ENCODE data around the gene LDB3.
A peak's percentile ranks its signal among the peaks of the same experiment; 100 is the strongest.
"Not testable (repeated sequence)": the region's sequence is repeated elsewhere in the genome, so short reads cannot be mapped to it uniquely, and the experiment has no call there.

LDB3 gene

DNA sequence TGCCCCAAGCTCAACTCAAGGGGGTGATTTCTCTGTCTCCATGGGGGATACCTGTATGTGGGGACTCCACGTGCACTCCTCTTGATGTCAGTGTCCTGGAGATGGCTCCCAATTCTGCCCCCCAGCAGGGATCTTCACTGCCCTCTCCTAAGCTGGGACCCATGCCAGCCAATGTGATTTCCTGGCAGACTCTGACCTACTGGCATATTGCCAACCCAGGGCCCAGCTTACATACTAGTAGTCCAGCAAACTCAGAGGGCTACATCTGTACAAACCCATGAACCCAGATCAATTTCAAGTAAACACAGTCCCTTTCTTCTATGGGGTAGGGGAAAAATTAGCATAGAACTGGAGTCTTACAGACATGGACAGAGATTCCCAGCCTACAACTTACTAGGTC lies 61.9 kb downstream of the LDB3 start:
- no peak for DNase-seq (ENCODE audit: low read depth, low spot score)

GRCh38 chr10:86732771-86733170 lies 64.5 kb downstream of the LDB3 start:
- DNase-seq (ENCODE audit: low read depth, low spot score), result no peak

DNA sequence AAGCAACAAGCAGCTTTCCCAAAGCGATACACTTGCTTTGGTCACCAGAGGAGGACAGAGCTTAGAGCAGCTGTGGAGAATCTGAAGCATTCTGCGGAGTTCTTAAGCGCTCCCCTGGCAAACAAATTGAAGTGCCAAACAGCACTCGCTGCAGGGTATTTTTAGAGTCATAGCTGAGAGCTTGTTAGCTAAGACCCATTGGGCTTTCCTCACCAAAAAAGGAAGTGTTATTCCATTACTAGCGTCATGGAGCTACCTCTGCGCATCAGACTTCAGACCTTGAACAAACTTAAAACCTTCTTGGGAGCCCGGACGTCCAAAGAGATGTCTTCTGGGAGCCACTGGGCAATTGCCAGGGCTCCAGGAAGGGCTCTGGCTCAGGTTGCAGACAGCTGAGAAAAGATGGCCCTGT lies 65.0 kb downstream of the LDB3 start:
- DNase-seq (ENCODE audit: low read depth, low spot score), result no peak

DNA sequence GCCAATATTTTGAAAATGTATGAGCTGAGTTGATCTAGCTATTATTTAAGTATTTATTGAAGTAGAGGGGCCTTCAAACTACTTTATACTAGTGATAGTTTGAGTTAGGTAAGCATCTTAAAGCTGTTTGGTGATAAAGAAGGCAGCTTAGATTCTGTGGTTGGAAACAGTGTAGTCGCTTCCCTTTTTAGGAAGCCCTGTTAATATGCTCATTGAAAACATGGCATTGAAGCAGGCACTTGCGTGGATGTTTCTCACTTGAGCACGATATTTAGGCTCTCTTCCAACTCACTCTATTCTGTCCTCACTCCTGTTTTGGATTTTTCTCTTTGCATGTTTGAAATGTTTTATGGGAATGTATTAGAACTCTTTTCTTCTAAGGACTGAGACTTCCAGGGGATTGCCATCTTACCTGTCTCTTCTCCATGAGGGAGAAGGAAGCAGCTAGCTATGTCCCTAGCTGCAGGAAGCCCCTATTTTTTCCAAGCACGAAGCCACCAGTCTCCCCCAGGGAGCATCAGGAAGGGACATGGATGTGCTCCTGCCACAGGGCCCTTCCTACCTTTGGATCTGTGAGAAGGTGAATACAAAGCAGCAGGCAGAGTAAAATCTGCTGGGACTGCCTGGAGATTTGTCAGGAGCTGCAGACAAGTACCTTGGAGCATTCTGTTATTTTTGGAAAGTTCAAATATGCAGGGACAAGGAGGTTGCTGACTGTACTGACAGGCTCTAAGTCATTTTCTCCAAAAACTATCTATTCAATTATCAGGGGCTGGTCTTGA lies 66.1 kb downstream of the LDB3 start:
- no peak for DNase-seq (ENCODE audit: low read depth, low spot score)

GRCh38 chr10:86735278-86735677 lies 67.0 kb downstream of the LDB3 start:
- not testable (repeated sequence) for DNase-seq (ENCODE audit: low read depth, low spot score)

GRCh38 chr10:86742230-86742629 lies 73.9 kb downstream of the LDB3 start:
- DNase-seq (ENCODE audit: low read depth, low spot score), result no peak

DNA sequence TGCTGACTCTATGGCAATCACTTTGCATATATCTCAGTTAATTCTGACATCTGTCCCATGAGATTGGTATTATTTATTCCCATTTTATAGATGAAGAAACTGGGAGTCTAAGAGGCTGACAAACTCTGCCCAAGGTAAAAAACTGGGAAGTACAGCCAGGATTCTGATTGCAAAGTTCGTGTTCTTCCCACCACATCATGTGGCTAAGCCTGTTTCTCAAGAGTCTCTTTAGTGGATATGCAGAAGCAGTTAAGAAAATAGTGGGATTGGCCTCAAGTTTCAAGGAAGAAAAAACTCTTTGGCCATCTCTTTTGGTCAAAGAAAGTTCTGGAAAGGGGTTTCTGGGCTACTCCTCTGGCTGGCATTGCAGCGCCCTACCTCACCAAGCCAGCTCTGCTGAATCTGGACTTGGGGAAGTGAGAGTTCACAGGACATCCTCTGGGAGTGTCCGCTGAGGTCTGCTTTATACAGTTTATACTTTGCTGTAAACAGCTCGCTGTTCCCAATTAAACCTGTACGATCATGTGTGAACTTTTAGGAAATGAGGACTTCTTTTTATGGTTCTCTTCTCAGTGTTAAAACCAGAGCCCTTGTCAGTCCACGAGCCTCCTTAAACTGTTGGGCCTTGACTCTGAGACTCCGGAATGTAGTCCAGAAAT lies 75.9 kb downstream of the LDB3 start:
- no peak for DNase-seq (ENCODE audit: low read depth, low spot score)

DNA sequence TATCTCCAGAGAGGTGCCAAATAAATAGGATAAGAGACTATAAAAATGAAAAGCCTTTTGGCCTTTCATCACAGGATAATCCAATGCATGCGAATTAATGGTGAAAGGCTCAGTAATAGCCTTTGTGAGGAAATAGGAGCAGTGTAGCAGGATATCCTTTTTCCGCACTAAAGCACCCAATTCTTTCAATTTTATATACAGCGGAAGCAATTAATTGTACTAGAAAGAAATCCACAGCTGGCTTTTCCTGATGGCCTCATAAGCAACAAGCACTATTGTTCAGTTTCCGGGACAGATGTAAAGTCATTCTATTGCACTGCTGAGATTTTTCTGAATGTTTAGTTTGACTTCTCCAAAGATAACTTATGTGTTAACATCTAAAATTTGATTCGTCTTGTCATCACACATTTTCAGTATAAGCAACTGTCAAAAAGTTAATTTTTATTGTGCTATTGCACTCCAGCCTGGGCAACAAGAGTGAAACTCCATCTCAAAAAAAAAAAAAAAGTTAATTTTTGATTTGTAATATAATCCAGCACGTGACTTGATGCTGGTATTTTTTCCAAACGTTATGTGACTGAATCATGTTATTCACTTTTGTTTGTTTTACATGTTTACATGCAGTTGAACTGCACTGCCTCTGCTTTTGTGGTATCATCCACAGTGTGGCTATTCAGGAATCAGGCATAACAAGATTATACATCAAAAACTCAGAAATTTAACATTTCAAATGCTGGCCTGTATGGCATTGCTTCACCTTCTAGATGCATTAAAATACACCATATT lies 79.7 kb downstream of the LDB3 start:
- no peak for DNase-seq (ENCODE audit: low read depth, low spot score)

GRCh38 chr10:86749854-86750253 lies 81.5 kb downstream of the LDB3 start:
- DNase-seq (ENCODE audit: low read depth, low spot score), result no peak

GRCh38 chr10:86751477-86751876 lies 83.2 kb downstream of the LDB3 start:
- no peak for DNase-seq (ENCODE audit: low read depth, low spot score)

DNA sequence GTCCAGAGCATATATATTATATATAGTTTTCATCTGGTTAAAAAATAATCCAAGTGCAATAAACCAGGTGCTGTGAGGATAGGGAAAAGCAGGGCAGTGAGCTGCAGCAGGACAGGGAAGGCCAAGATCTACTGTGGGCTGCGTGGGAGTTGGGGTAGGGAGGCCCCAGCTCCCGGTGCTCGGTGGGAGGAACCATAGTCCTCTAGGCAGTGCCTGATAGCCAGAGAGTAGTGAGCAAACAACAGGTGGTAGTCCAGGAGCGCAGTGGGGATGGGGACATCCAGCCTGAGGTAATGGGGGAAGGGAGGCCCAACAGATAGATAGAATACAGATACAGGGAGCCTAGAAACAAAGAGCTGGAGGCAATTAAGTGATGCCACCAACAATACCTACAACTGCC lies 84.0 kb downstream of the LDB3 start:
- no peak for DNase-seq (ENCODE audit: low read depth, low spot score)

DNA sequence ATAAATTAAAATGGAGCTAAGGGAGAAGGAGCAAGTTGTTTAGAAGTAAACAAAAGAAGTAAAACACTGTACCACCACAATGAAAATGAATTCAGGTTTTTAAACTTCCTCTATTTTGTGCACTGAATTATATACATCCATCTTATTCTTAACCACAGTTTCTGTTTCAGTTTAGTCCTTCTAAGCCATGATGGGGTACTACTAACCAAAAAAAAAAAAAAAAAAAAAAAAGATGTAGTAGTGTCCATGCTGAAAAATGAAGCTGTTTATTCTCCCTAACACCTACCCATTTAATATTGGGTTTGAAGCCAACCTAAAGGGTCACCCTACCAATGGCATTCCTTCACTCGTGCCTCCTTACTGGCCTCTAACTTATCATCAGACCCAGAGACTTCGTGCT lies 84.7 kb downstream of the LDB3 start:
- DNase-seq (ENCODE audit: low read depth, low spot score), result no peak

DNA sequence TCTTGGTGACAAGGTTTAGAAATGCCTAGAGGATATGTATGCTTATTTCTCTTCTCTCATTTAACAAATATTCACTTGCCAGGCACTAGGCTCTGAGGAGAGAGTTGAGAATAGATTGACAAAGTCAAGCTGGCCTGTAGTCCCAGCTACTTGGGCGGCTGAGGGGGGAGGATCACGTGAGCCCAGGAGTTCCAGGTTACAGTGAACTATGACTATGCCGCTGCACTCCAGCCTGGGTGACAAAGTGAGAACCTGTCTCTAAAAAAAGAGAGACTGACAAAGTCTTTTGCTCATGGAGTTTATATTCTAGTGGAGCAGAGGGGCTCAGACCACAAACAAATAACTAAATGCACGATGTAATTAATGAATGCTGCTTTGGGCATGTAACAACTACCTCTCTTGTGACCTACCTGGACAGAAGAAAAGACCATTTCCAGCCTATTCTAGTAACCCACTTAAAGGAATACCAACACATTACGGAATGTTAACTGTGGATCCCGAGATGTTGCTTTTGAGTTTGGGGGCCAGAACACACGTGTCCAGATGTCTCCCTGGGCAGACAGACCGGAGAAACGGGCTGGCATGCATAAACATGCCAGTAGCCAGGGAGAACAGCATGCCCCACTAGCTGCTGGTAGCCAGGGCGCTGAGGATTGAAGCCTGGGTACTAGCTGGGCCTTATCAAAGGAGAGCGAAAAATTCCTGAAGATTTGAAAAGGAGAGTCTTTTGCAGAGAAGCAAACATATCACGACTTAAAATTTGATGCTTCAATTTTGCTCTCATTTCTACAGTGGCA lies 85.5 kb downstream of the LDB3 start:
- no peak for DNase-seq (ENCODE audit: low read depth, low spot score)

- DNase-seq (ENCODE audit: low read depth, low spot score), result no peak
These were observed 87.1 kb downstream of the LDB3 start for GRCh38 chr10:86755454-86755739.

GRCh38 chr10:86755740-86756510 lies 87.6 kb downstream of the LDB3 start:
- peak; percentile 92 for DNase-seq (ENCODE audit: low read depth, low spot score)

- no peak for DNase-seq (ENCODE audit: low read depth, low spot score)
These were observed 88.3 kb downstream of the LDB3 start, which contains the start of gene BMPR1A for GRCh38 chr10:86756511-86757112. BMPR1A (plus strand) TSS chr10:86756619; CDS start chr10:86876019, 119,400 bp downstream.

DNA sequence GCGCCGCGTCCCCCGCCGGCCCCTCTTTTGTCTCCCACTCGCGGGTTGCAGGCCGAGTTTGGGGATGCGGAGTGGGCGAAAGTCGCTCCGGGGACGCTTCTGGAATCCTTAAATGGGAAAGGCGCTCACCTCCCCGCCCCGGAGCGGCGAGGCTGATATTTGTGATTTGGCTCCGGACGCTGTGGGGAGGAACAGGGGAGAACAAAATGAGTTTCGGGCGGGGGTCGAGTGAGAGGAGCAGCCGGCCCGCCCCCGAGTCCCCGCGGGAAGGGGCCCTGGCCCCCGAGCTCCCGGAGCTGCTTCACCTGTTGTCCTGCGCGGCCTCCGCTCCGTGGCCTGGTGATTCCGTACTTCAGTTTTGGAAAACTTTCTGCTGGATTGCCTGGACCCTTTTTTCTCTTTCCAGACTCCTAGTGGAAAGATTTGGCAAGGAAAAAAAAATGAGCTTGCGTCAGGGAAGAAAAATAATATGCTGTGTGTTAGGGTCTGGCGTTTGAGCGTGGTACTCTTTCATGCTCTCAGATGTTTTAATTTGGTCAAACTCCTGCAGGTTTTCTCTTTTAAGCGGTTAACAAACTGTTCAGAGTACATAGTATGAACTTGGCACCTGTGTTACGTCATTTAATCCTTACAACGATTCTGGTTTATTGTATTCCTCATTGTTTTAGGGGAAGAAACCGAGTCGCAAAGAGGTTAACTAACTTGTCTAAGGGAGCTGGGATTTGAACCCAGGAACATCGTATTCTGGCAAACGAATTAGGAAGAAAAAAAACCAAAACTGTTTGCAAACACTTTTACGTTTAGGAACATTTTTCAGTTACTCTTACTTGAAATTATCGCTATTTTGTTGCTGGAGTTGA lies 89.0 kb downstream of the LDB3 start:
- DNase-seq (ENCODE audit: low read depth, low spot score), result peak; percentile 50

- no peak for DNase-seq (ENCODE audit: low read depth, low spot score)
These were observed 90.1 kb downstream of the LDB3 start for GRCh38 chr10:86758189-86759072.
